IPS DF 19.7 (cell line): ENCODE data around the gene NRXN3.

Source experiments
- DNase-seq: peaks from one replicate; pipeline ENCODE4 v3.0.0-alpha.2; 2013; ENCODE audit warnings: low read depth, low spot score

NRXN3 gene

GRCh38 chr14:79201564-79202207, 1031.5 kb downstream of the NRXN3 start:
- no peak for DNase-seq

- no peak for DNase-seq
These were observed 1034.4 kb downstream of the NRXN3 start for GRCh38 chr14:79204591-79204990.

- DNase-seq, result no peak
These were observed 1039.2 kb downstream of the NRXN3 start for GRCh38 chr14:79209418-79209817.

GRCh38 chr14:79225815-79226214, 1055.6 kb downstream of the NRXN3 start:
- no peak for DNase-seq

- no peak for DNase-seq
These were observed 1059.3 kb downstream of the NRXN3 start for GRCh38 chr14:79229383-79229909.

- no peak for DNase-seq
These were observed 1072.5 kb downstream of the NRXN3 start for GRCh38 chr14:79242666-79243065.

GRCh38 chr14:79246173-79246572, 1076.0 kb downstream of the NRXN3 start:
- DNase-seq, result no peak

- DNase-seq, result no peak
These were observed 1078.0 kb downstream of the NRXN3 start for GRCh38 chr14:79248126-79248525.

- DNase-seq, result no peak
These were observed 1078.6 kb downstream of the NRXN3 start for GRCh38 chr14:79248771-79249170.

- DNase-seq, result no peak
These were observed 1081.1 kb downstream of the NRXN3 start for GRCh38 chr14:79251278-79251677.

GRCh38 chr14:79253576-79253975, 1083.4 kb downstream of the NRXN3 start:
- DNase-seq, result no peak

- no peak for DNase-seq
These were observed 1084.0 kb downstream of the NRXN3 start for GRCh38 chr14:79254069-79254775.

- DNase-seq, result no peak
These were observed 1086.2 kb downstream of the NRXN3 start for GRCh38 chr14:79256380-79256779.

GRCh38 chr14:79260406-79260805, 1090.2 kb downstream of the NRXN3 start:
- no peak for DNase-seq

- no peak for DNase-seq
These were observed 1095.3 kb downstream of the NRXN3 start for GRCh38 chr14:79265366-79265946.

- DNase-seq, result no peak
These were observed 1100.2 kb downstream of the NRXN3 start for GRCh38 chr14:79270361-79270760.

- no peak for DNase-seq
These were observed 1100.9 kb downstream of the NRXN3 start for GRCh38 chr14:79271122-79271521.

GRCh38 chr14:79274641-79275291, 1104.6 kb downstream of the NRXN3 start:
- no peak for DNase-seq

- DNase-seq, result no peak
These were observed 1105.1 kb downstream of the NRXN3 start for GRCh38 chr14:79275292-79275655.

GRCh38 chr14:79278286-79278797, 1108.2 kb downstream of the NRXN3 start:
- DNase-seq, result no peak

- DNase-seq, result peak; percentile 89
These were observed 1108.8 kb downstream of the NRXN3 start for GRCh38 chr14:79278798-79279644.
